Measurements from ENCODE around the gene SMIM8.

Gene SMIM8

DNA sequence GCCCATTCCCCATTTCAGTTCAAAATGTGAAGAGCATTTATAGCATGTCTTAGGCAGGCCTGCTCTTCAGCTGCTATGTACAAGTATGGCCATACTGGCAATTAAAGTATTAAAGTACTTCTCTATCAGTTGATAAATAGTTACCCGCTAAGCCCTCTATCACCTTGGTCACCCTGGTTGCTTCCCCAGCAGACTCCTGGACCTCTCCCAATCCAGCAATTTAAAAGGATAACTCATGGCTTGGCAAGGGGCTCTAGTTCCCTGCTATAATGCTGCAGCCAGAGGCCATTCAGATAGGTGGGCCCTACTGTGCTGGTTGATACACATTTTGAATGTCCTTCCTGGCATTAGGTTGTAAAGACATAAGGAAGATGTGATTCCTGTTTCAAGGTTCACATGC, 29.2 kb downstream of the SMIM8 start:
- no peaks in the 10 kb centered on the region for H3K79me2 ChIP-seq (ENCODE audit: insufficient read depth, low read length)
- no peak for TF ChIP-seq EZH2 (IDR thresholded peaks at IDR 0.05; ENCODE audit: borderline replicate concordance, low read length)
- TF ChIP-seq, protein P1, sequence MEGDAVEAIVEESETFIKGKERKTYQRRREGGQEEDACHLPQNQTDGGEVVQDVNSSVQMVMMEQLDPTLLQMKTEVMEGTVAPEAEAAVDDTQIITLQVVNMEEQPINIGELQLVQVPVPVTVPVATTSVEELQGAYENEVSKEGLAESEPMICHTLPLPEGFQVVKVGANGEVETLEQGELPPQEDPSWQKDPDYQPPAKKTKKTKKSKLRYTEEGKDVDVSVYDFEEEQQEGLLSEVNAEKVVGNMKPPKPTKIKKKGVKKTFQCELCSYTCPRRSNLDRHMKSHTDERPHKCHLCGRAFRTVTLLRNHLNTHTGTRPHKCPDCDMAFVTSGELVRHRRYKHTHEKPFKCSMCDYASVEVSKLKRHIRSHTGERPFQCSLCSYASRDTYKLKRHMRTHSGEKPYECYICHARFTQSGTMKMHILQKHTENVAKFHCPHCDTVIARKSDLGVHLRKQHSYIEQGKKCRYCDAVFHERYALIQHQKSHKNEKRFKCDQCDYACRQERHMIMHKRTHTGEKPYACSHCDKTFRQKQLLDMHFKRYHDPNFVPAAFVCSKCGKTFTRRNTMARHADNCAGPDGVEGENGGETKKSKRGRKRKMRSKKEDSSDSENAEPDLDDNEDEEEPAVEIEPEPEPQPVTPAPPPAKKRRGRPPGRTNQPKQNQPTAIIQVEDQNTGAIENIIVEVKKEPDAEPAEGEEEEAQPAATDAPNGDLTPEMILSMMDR (IDR thresholded peaks at IDR 0.05; ENCODE audit: low read length) = no peak
- no peak overlapping the region for H2AFZ ChIP-seq (ENCODE audit: low read length)
- no peak overlapping the region for H3K9ac ChIP-seq (ENCODE audit: low read length)
- H3K36me3 ChIP-seq (ENCODE audit: insufficient read depth, low read length) = no peaks in the 10 kb centered on the region
- H3K4me2 ChIP-seq (ENCODE audit: low read length) = no peak overlapping the region
- H3K27ac ChIP-seq (ENCODE audit: low read depth, low read length, poor library complexity, severe bottlenecking) = no peak overlapping the region
- H3K4me1 ChIP-seq (ENCODE audit: insufficient read depth, low read length, severe bottlenecking) = no peaks in the 10 kb centered on the region
- no peaks in the 10 kb centered on the region for H3K9me3 ChIP-seq (ENCODE audit: low read length)
- H3K27me3 ChIP-seq (ENCODE audit: insufficient read depth, low read length) = no peaks in the 10 kb centered on the region
- H3K9me2 ChIP-seq (ENCODE audit: low read depth, low read length) = no peaks in the 10 kb centered on the region
- H3F3A ChIP-seq (ENCODE audit: insufficient read depth, low read length) = no peaks in the 10 kb centered on the region
- H3K4me3 ChIP-seq (ENCODE audit: low read depth, low read length, poor library complexity, severe bottlenecking) = no peak overlapping the region
- no peaks in the 10 kb centered on the region for H4K20me1 ChIP-seq (ENCODE audit: insufficient read depth, low read length)

DNA sequence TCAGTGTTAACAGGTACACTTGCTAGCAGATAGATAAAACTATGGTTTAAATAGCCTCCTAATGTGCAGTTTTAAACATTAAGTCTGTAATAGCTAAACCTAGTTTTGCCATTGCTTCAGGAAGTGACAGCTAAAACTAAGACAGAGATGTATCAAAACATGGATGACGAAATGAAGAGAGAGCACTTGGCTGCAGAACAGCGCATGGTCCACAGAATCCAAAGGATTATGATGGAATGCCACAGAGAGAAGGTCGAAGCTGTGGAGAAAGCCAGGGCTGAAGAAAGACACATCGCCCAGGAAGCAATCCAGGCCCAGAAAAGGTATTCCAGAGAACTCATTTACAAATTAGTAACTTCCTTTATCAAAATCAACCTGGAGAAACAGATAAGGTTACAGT, 33.8 kb downstream of the SMIM8 start:
- TF ChIP-seq, protein P1 (IDR thresholded peaks at IDR 0.05; ENCODE audit: low read length) = no peak
- TF ChIP-seq EZH2 (IDR thresholded peaks at IDR 0.05; ENCODE audit: borderline replicate concordance, low read length) = no peak
- H3K9me2 ChIP-seq (ENCODE audit: low read depth, low read length) = no peaks in the 10 kb centered on the region
- H3K4me3 ChIP-seq (ENCODE audit: low read depth, low read length, poor library complexity, severe bottlenecking) = no peak overlapping the region
- no peak overlapping the region for H3K27ac ChIP-seq (ENCODE audit: low read depth, low read length, poor library complexity, severe bottlenecking)
- H3K9ac ChIP-seq (ENCODE audit: low read length) = no peak overlapping the region
- no peaks in the 10 kb centered on the region for H4K20me1 ChIP-seq (ENCODE audit: insufficient read depth, low read length)
- H3F3A ChIP-seq (ENCODE audit: insufficient read depth, low read length) = no peaks in the 10 kb centered on the region
- H3K9me3 ChIP-seq (ENCODE audit: low read length) = no peaks in the 10 kb centered on the region
- no peaks in the 10 kb centered on the region for H3K79me2 ChIP-seq (ENCODE audit: insufficient read depth, low read length)
- no peak overlapping the region for H2AFZ ChIP-seq (ENCODE audit: low read length)
- H3K27me3 ChIP-seq (ENCODE audit: insufficient read depth, low read length) = no peaks in the 10 kb centered on the region
- no peak overlapping the region for H3K4me2 ChIP-seq (ENCODE audit: low read length)
- no peaks in the 10 kb centered on the region for H3K4me1 ChIP-seq (ENCODE audit: insufficient read depth, low read length, severe bottlenecking)
- no peaks in the 10 kb centered on the region for H3K36me3 ChIP-seq (ENCODE audit: insufficient read depth, low read length)

DNA sequence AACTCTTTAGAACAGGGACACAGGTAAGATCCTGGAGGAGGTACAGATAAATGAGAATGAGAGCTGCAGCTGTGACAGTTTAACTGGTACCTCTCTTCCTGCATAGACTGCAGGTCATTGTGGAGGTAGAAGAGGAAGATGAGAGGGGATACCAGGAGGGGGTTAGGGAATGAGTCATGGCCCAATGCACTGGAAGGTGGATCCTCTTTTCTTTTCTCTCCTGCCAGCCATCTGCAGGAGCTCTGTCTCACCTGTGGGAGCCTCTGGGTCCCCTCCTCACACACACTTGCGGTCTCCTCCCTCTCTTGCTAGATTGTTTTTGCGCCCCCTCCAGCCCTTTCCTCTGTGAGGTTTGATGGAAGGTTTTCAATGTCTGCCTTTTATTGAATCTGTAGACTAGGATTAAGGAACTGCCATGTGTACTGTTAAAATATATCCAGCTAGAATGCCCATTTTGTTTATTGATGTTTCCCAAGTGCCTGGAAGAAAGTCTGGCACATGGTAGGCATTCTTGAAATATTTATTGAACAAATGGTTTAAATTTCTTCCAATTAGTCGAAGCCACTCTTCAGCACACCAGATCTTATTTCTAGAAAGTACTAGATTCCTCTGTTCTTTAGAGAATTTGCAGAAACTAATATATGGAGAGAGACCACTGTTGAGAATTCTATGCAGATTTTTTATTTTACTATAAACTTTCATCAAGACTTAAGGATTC, 35.2 kb downstream of the SMIM8 start:
- no peaks in the 10 kb centered on the region for H3F3A ChIP-seq (ENCODE audit: insufficient read depth, low read length)
- H4K20me1 ChIP-seq (ENCODE audit: insufficient read depth, low read length) = no peaks in the 10 kb centered on the region
- no peaks in the 10 kb centered on the region for H3K9me2 ChIP-seq (ENCODE audit: low read depth, low read length)
- no peak overlapping the region for H3K9ac ChIP-seq (ENCODE audit: low read length)
- no peaks in the 10 kb centered on the region for H3K36me3 ChIP-seq (ENCODE audit: insufficient read depth, low read length)
- H3K27me3 ChIP-seq (ENCODE audit: insufficient read depth, low read length) = no peaks in the 10 kb centered on the region
- H3K4me3 ChIP-seq (ENCODE audit: low read depth, low read length, poor library complexity, severe bottlenecking) = no peak overlapping the region
- H3K27ac ChIP-seq (ENCODE audit: low read depth, low read length, poor library complexity, severe bottlenecking) = no peak overlapping the region
- no peak overlapping the region for H2AFZ ChIP-seq (ENCODE audit: low read length)
- TF ChIP-seq, protein P1 (IDR thresholded peaks at IDR 0.05; ENCODE audit: low read length) = no peak
- TF ChIP-seq EZH2 (IDR thresholded peaks at IDR 0.05; ENCODE audit: borderline replicate concordance, low read length) = no peak
- H3K79me2 ChIP-seq (ENCODE audit: insufficient read depth, low read length) = no peaks in the 10 kb centered on the region
- no peak overlapping the region for H3K4me2 ChIP-seq (ENCODE audit: low read length)
- H3K9me3 ChIP-seq (ENCODE audit: low read length) = no peaks in the 10 kb centered on the region
- no peaks in the 10 kb centered on the region for H3K4me1 ChIP-seq (ENCODE audit: insufficient read depth, low read length, severe bottlenecking)

All from OCI-LY1 (cell line).